22Rv1 (cell line): ENCODE results near the gene GCNA.

Experiments used
- CTCF ChIP-seq: fragments of 450-650 bp; IDR thresholded peaks from 2 replicates; pipeline ENCODE4 v1.5.1; 2017; ENCODE audit warnings: mild to moderate bottlenecking
- ZFX ChIP-seq: fragments of 450-650 bp; IDR thresholded peaks from 2 replicates; pipeline ENCODE4 v1.6.1; 2017; ENCODE audit warnings: antibody characterized with exemption, borderline replicate concordance

- TF ChIP-seq CTCF (no peak), ZFX (no peak)
Observed at GRCh38 chrX:71615056-71615455, 36.8 kb downstream of the GCNA start.
